ENCODE results near the gene C17orf75.

DNA sequence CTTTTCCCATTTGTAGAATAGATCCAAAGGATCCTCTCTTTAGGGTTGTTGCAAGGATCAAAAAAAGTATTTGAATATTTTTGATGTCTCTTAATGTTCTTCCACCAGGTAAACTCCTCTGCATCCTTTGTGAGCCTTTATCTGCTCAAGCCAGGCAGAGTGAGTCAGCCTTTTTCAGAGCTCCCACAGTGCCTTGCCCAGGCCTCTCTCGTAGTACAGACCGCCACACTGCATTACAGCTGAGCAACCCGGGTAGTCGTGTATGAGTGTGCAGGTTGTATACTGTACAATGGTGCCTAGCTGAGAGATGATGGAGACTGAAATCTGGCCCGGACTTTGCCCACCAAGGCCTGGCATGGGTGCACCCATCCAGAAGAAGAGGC lies 55.5 kb downstream of the C17orf75 start:
- TF ChIP-seq, protein P1, sequence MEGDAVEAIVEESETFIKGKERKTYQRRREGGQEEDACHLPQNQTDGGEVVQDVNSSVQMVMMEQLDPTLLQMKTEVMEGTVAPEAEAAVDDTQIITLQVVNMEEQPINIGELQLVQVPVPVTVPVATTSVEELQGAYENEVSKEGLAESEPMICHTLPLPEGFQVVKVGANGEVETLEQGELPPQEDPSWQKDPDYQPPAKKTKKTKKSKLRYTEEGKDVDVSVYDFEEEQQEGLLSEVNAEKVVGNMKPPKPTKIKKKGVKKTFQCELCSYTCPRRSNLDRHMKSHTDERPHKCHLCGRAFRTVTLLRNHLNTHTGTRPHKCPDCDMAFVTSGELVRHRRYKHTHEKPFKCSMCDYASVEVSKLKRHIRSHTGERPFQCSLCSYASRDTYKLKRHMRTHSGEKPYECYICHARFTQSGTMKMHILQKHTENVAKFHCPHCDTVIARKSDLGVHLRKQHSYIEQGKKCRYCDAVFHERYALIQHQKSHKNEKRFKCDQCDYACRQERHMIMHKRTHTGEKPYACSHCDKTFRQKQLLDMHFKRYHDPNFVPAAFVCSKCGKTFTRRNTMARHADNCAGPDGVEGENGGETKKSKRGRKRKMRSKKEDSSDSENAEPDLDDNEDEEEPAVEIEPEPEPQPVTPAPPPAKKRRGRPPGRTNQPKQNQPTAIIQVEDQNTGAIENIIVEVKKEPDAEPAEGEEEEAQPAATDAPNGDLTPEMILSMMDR (IDR thresholded peaks at IDR 0.05) = no peak
- no peak for TF ChIP-seq POLR2A (IDR thresholded peaks at IDR 0.05)
